Ishikawa (cell line): ENCODE measurements around the gene SAPCD2.

ENCODE experiments used
- CEBPB ChIP-seq: IDR thresholded peaks from 2 replicates; pipeline ENCODE4 v1.6.1; 2012
- CREB1 ChIP-seq: IDR thresholded peaks from 2 replicates; pipeline ENCODE4 v1.6.1; 2012; ENCODE audit warnings: low read depth
- EGR1 ChIP-seq: IDR thresholded peaks from 2 replicates; pipeline ENCODE4 v1.6.1; 2012
- EP300 ChIP-seq: IDR thresholded peaks from 2 replicates; pipeline ENCODE4 v1.6.1; 2012; ENCODE audit warnings: borderline replicate concordance
- FOXM1 ChIP-seq: IDR thresholded peaks from 2 replicates; pipeline ENCODE4 v1.6.1; 2012; ENCODE audit warnings: low read depth, borderline replicate concordance
- RAD21 ChIP-seq: IDR thresholded peaks from 2 replicates; pipeline ENCODE4 v1.6.1; 2012; ENCODE audit warnings: low read depth
- TAF1 ChIP-seq: IDR thresholded peaks from 2 replicates; pipeline ENCODE4 v1.6.1; 2012; ENCODE audit warnings: low read depth, mild to moderate bottlenecking
- TCF12 ChIP-seq: IDR thresholded peaks from 2 replicates; pipeline ENCODE4 v1.6.1; 2012; ENCODE audit warnings: low read depth
- TEAD4 ChIP-seq: IDR thresholded peaks from 2 replicates; pipeline ENCODE4 v1.6.1; 2012
- YY1 ChIP-seq: IDR thresholded peaks from 2 replicates; pipeline ENCODE4 v1.6.1; 2012; ENCODE audit warnings: low read depth
- ZBTB7A ChIP-seq: IDR thresholded peaks from 2 replicates; pipeline ENCODE4 v1.6.1; 2012; ENCODE audit warnings: low read depth
- TF ChIP-seq, protein P1 (sequence below): IDR thresholded peaks from 2 replicates; pipeline ENCODE4 v1.6.1; 2012
- TF ChIP-seq, protein P2 (sequence below): IDR thresholded peaks from 2 replicates; pipeline ENCODE4 v1.6.1; 2012; ENCODE audit warnings: low read depth, mild to moderate bottlenecking
- TF ChIP-seq, protein P3 (sequence below): IDR thresholded peaks from 2 replicates; pipeline ENCODE4 v1.6.1; 2012

The SAPCD2 gene

DNA sequence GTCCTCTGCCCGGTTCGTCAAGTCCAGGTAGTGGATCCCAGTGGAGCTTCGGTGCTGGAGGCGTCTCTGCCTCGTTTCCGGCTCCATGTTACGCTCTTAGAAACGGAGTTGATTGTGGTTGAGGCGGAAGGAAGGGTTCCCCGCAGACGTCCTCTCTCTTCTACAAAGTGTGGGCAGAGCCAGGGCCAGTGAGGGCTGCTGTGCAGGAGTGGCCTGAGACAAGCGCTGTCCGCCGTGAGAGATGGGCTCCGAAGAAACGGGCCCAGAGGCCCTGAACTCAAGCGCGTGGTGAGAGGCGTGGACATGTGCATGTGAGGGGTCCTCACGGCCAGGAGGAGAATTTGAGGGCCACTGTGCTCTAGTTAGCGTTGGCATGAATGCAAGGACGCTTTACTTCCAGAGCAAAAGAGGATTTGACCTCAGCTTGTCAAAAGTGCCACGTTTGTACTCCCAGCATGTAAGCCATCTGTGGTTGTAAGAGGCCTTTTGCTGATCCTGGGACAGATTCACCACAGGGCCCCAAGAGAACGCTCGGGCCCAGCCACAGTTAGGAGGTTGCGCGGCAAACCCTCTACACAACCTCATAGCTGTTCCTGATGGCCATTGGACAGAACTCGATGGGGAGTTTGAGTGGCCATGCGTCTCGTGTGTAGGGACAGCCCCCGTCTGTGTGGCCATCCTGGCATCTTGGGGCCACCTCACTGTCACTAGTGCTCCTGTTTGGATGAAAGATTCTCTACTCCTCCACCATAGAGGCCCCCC lies 26.6 kb upstream of the SAPCD2 start:
- TF ChIP-seq TEAD4, result no peak
- TF ChIP-seq EGR1, result no peak
- TF ChIP-seq, protein P1, sequence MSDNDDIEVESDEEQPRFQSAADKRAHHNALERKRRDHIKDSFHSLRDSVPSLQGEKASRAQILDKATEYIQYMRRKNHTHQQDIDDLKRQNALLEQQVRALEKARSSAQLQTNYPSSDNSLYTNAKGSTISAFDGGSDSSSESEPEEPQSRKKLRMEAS, result no peak
- TF ChIP-seq EP300, result no peak
- TF ChIP-seq, protein P2, sequence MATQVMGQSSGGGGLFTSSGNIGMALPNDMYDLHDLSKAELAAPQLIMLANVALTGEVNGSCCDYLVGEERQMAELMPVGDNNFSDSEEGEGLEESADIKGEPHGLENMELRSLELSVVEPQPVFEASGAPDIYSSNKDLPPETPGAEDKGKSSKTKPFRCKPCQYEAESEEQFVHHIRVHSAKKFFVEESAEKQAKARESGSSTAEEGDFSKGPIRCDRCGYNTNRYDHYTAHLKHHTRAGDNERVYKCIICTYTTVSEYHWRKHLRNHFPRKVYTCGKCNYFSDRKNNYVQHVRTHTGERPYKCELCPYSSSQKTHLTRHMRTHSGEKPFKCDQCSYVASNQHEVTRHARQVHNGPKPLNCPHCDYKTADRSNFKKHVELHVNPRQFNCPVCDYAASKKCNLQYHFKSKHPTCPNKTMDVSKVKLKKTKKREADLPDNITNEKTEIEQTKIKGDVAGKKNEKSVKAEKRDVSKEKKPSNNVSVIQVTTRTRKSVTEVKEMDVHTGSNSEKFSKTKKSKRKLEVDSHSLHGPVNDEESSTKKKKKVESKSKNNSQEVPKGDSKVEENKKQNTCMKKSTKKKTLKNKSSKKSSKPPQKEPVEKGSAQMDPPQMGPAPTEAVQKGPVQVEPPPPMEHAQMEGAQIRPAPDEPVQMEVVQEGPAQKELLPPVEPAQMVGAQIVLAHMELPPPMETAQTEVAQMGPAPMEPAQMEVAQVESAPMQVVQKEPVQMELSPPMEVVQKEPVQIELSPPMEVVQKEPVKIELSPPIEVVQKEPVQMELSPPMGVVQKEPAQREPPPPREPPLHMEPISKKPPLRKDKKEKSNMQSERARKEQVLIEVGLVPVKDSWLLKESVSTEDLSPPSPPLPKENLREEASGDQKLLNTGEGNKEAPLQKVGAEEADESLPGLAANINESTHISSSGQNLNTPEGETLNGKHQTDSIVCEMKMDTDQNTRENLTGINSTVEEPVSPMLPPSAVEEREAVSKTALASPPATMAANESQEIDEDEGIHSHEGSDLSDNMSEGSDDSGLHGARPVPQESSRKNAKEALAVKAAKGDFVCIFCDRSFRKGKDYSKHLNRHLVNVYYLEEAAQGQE, result no peak
- no peak for TF ChIP-seq CEBPB
- TF ChIP-seq, protein P3, sequence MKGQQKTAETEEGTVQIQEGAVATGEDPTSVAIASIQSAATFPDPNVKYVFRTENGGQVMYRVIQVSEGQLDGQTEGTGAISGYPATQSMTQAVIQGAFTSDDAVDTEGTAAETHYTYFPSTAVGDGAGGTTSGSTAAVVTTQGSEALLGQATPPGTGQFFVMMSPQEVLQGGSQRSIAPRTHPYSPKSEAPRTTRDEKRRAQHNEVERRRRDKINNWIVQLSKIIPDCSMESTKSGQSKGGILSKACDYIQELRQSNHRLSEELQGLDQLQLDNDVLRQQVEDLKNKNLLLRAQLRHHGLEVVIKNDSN, result no peak
- no peak for TF ChIP-seq RAD21
- no peak for TF ChIP-seq TAF1
- no peak for TF ChIP-seq ZBTB7A
- TF ChIP-seq CREB1, result no peak
- TF ChIP-seq YY1, result no peak
- TF ChIP-seq FOXM1, result no peak
- no peak for TF ChIP-seq TCF12

DNA sequence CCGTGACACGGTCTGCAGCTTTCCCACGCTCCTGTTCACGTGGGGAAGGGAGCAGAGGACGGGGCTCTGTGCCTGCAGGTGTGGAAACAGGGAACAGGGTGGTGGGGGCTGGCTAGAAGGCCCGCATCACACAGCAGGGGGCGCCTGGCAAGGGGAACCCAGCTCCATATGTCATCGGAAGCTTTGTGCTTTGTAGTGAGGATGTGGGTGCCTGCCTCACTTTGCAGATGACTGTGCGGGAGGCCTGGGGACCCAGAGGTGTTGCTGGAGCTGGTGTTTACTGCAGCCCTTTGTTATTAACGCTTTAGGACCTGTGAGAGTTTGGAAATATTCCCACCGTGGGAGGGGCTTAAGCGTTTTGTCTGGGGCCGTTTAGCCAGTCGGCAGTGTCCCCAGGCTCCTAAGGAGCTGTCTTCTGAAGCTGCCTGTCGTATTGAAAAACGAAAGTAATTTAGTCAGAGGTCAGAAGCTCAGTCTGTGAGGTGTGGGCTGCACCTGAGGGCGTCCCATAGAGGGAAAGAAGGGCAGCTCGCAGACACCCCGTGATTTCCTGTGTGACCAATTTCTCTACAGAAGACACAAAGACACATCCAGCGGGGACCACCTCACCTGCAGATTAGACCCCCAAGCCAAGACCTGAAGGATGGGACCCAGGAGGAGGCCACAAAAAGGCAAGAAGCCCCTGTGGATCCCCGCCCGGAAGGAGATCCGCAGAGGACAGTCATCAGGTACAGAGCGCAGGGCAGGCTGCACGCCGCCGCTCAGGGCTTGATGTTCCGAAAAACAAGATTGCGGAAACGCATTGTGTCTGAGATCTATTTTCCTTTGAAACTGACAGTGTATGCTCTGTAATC lies 25.5 kb upstream of the SAPCD2 start:
- no peak for TF ChIP-seq EGR1

DNA sequence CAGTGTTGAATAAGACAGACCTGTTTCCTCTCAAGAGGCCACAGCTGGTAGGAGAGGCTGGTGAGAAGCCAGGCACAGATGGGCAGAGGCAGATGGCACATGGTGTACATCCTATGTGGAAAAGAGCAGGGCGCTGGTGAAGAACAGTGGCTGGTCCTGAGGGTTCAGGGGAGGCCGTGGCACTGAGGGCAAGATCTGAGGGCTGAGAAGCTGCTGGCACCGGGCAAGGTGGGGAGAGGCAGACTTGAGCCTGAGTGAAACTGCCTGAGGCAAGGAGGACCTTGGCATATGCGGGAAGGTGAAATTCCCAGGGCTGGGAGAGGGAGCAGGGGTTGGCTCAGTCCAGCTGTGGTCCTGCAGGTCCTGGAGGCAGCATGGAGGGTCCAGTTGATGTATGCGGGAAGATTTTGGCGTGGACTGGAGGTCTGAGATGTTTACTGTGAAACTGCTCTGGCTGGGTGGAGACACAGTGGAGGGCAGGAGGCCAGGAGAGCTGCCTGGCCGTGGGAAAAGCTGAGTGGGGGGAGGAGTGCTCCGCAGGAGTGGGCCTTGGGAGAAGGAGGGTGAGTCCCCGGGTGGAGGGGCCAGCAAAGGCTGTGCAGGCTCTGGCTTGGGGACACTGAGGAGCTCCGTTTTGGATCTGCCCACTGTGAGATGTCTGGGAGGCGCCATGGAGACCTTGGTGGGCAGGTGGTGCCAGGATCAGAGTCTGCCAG lies 19.0 kb upstream of the SAPCD2 start:
- TF ChIP-seq, protein P2, result no peak
- TF ChIP-seq YY1 (no peak), EP300 (no peak), TAF1 (no peak)
- TF ChIP-seq, protein P3, result no peak

DNA sequence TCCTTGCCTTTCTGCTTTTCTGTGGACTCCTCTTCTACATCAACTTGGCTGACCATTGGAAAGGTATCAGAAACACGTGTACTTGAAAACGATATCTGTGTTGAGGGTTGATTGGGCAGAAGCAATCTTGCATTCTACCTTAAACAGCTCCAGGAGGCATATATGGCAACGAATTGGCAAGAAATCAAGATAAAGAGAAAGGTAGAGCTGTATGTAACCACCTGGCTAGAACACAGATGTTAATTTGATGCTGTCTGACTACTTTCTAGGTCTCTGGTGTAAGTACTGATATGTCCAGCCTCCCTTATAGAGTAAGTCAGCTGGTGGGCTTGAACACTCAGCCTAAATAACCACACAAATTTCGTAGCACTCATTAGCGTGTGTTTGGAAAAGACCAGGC lies 17.8 kb upstream of the SAPCD2 start:
- TF ChIP-seq ZBTB7A (no peak), CREB1 (no peak), YY1 (no peak), FOXM1 (no peak), CEBPB (no peak), RAD21 (no peak), TEAD4 (no peak)
- TF ChIP-seq, protein P2, result no peak
- TF ChIP-seq, protein P1, result no peak
- TF ChIP-seq, protein P3, result no peak
